RWPE2 (cell line): ENCODE results near the gene SH3RF1.

ENCODE experiments used
- ATAC-seq: fragments of 200-7000 bp; cut with Tn5 transposase; 3 replicates; pipeline ENCODE4 v1.9.1; 2021; ENCODE audit warnings: low read depth
- DNase-seq: peaks from one replicate; pipeline ENCODE4 v3.0.0-alpha.2; 2020; ENCODE audit warnings: low spot score
- H3K27ac ChIP-seq: fragments of 450-650 bp; 2 replicates; pipeline ENCODE4 v1.5.1; 2017; ENCODE audit warnings: mild to moderate bottlenecking; ENCODE audit not compliant: poor library complexity, severe bottlenecking
- H3K27me3 ChIP-seq: fragments of 250-450 bp; sonication (Bioruptor Pico); 2 replicates; pipeline ENCODE4 v1.5.1; 2021; ENCODE audit warnings: mild to moderate bottlenecking, moderate library complexity; ENCODE audit not compliant: insufficient read depth, poor library complexity, severe bottlenecking
- H3K36me3 ChIP-seq: fragments of 250-450 bp; sonication (Bioruptor Pico); 2 replicates; pipeline ENCODE4 v1.5.1; 2020; ENCODE audit warnings: low read depth, mild to moderate bottlenecking, moderate library complexity
- H3K4me1 ChIP-seq: fragments of 250-450 bp; sonication (Bioruptor Pico); 2 replicates; pipeline ENCODE4 v1.5.1; 2021; ENCODE audit warnings: mild to moderate bottlenecking, moderate library complexity; ENCODE audit not compliant: insufficient read depth, poor library complexity, severe bottlenecking
- H3K4me3 ChIP-seq: fragments of 250-450 bp; sonication (Bioruptor Pico); 2 replicates; pipeline ENCODE4 v1.5.1; 2021; ENCODE audit warnings: mild to moderate bottlenecking, moderate library complexity; ENCODE audit not compliant: severe bottlenecking
- H3K9me3 ChIP-seq: fragments of 250-450 bp; sonication (Bioruptor Pico); 2 replicates; pipeline ENCODE4 v1.5.1; 2021; ENCODE audit warnings: mild to moderate bottlenecking, moderate library complexity; ENCODE audit not compliant: severe bottlenecking
- TF ChIP-seq, protein P1 (sequence below): fragments of 450-650 bp; IDR thresholded peaks from one replicate; pipeline ENCODE4 v1.5.1; 2017; ENCODE audit warnings: mild to moderate bottlenecking, moderate library complexity; ENCODE audit not compliant: poor library complexity, severe bottlenecking

SH3RF1 gene

GRCh38 chr4:169238445-169238844 lies 32.3 kb downstream of the SH3RF1 start:
- Histone ChIP-seq H3K4me3 (no peak overlapping the region), H3K4me1 (peaks cover 45% of the 10 kb centered on the region), H3K27ac (peak overlapping the region; percentile 22), H3K9me3 (no peaks in the 10 kb centered on the region), H3K27me3 (no peaks in the 10 kb centered on the region), H3K36me3 (peaks cover 4% of the 10 kb centered on the region; the same call in 1 of the 2 replicates)
- TF ChIP-seq, protein P1, sequence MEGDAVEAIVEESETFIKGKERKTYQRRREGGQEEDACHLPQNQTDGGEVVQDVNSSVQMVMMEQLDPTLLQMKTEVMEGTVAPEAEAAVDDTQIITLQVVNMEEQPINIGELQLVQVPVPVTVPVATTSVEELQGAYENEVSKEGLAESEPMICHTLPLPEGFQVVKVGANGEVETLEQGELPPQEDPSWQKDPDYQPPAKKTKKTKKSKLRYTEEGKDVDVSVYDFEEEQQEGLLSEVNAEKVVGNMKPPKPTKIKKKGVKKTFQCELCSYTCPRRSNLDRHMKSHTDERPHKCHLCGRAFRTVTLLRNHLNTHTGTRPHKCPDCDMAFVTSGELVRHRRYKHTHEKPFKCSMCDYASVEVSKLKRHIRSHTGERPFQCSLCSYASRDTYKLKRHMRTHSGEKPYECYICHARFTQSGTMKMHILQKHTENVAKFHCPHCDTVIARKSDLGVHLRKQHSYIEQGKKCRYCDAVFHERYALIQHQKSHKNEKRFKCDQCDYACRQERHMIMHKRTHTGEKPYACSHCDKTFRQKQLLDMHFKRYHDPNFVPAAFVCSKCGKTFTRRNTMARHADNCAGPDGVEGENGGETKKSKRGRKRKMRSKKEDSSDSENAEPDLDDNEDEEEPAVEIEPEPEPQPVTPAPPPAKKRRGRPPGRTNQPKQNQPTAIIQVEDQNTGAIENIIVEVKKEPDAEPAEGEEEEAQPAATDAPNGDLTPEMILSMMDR = no peak
- peak; percentile 70 for ATAC-seq
- no peak for DNase-seq

- DNase-seq = no peak
- H3K4me3 ChIP-seq = no peak overlapping the region
- H3K36me3 ChIP-seq = peaks cover 3% of the 10 kb centered on the region; the same call in 1 of the 2 replicates
- TF ChIP-seq, protein P1 = no peak
- H3K27ac ChIP-seq = peak overlapping the region; percentile 22
- H3K27me3 ChIP-seq = no peaks in the 10 kb centered on the region
- H3K4me1 ChIP-seq = peaks cover 49% of the 10 kb centered on the region
- no peak for ATAC-seq
- no peaks in the 10 kb centered on the region for H3K9me3 ChIP-seq
Measured at GRCh38 chr4:169236873-169237626, 33.7 kb downstream of the SH3RF1 start.

DNA sequence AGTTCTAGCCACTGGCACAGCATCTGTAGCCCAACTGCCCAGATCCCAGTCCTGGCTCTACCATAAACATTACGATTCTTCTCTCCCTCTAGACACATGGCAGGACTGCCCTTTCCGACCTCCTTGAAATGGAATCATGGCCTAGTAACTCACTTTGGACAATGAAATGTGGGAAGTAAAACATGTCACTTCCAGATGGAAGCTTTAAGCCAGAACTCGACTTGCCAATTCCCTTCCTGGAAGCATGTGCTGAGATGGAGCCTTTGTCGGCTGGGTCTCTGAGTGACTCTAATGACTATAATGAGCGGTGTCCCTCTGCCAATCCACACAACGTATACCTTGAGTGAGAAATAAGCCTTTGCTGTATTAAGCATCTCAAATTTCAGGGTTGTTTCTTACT lies 34.7 kb downstream of the SH3RF1 start:
- H3K27me3 ChIP-seq = no peaks in the 10 kb centered on the region

GRCh38 chr4:169234137-169234855 lies 36.5 kb downstream of the SH3RF1 start:
- no peaks in the 10 kb centered on the region for H3K27me3 ChIP-seq
- H3K36me3 ChIP-seq = peaks cover 3% of the 10 kb centered on the region; the same call in 1 of the 2 replicates
- peak overlapping the region; percentile 97 for H3K27ac ChIP-seq
- no peak for DNase-seq
- TF ChIP-seq, protein P1 = no peak
- no peak overlapping the region for H3K4me3 ChIP-seq
- H3K9me3 ChIP-seq = no peaks in the 10 kb centered on the region
- H3K4me1 ChIP-seq = peaks cover 72% of the 10 kb centered on the region
- ATAC-seq = peak; percentile 67

More for the DNA sequence above, 34.7 kb downstream of the SH3RF1 start:
- peaks cover 3% of the 10 kb centered on the region; the same call in 1 of the 2 replicates for H3K36me3 ChIP-seq
- peaks cover 58% of the 10 kb centered on the region for H3K4me1 ChIP-seq
- no peak overlapping the region for H3K27ac ChIP-seq
- TF ChIP-seq, protein P1 = no peak
- DNase-seq (no peak), ATAC-seq (no peak)
- no peak overlapping the region for H3K4me3 ChIP-seq
- no peaks in the 10 kb centered on the region for H3K9me3 ChIP-seq

DNA sequence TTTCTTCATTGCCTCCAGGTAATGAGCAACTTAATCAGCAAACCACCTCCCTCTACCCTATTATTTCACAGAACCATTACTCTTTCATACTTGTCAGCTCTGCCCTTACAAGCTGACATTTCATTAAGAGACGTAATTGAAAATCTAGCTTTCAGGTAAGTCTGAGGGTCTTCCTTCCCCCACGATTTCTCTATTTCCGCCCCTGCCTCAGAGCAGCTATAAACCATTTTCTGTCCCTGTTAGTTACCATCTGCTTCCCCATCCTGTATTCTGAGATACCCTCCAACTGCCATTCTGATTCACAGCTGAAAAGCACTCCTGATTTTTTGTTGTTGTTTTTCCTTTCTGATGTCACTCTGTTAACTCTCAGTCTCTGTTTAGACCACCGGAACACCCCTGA lies 37.1 kb downstream of the SH3RF1 start:
- TF ChIP-seq, protein P1 = no peak
- ATAC-seq = no peak
- H3K4me3 ChIP-seq = no peak overlapping the region
- no peaks in the 10 kb centered on the region for H3K27me3 ChIP-seq
- peaks cover 74% of the 10 kb centered on the region for H3K4me1 ChIP-seq
- peaks cover 7% of the 10 kb centered on the region; the same call in 1 of the 2 replicates for H3K36me3 ChIP-seq
- DNase-seq = no peak
- H3K9me3 ChIP-seq = no peaks in the 10 kb centered on the region
- H3K27ac ChIP-seq = peak overlapping the region; percentile 97
